GM21447 (cell line): ENCODE data around the gene IL17B.

Experiments used
- ATAC-seq: cut with Tn5 transposase; IDR thresholded peaks from one replicate; pipeline ENCODE4 v1.9.1; 2021; ENCODE audit not compliant: unreplicated experiment

The IL17B gene

DNA sequence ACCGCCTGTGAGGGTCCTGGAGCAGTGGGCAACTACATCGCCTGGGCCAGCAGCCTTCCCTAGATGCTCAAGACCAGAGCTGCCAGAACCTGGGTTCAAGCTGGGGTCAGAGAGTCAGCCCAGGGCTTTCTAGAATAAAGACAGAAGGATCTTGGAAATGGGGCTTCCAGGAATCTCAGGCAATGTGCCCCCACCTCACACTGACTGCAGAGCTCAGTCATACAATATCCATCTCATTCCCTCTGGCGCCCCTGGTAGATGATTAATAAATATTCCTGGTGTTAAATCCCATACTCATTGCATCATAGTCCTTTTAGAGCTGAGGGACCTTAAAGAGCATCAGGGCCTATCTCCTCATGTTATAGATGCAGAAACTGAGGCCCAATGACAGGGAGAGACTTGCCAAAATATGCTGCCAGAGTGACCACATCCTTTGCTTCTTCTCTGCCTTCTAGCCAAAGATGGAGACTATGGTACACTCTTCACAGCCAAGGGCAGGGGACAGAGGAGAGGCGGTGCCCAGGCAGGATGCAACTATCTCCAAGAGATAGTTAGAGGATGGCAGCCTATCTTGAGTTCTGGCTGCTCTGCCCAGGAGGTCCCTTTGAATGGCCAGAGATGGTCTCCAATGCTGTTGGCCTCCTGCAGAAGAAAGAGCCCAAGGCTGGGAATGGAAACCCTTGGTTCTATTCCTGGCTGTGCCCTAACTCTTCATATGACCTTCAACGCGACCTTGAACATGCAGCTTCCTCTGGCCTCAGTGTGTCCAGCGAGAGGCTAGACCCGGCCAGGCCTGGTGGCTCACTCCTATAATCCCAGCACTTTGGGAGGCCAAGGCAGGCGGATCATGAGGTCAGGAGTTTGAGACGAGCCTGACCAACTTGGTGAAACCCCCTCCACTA is 36.2 kb upstream of the IL17B start:
- ATAC-seq = no peak

DNA sequence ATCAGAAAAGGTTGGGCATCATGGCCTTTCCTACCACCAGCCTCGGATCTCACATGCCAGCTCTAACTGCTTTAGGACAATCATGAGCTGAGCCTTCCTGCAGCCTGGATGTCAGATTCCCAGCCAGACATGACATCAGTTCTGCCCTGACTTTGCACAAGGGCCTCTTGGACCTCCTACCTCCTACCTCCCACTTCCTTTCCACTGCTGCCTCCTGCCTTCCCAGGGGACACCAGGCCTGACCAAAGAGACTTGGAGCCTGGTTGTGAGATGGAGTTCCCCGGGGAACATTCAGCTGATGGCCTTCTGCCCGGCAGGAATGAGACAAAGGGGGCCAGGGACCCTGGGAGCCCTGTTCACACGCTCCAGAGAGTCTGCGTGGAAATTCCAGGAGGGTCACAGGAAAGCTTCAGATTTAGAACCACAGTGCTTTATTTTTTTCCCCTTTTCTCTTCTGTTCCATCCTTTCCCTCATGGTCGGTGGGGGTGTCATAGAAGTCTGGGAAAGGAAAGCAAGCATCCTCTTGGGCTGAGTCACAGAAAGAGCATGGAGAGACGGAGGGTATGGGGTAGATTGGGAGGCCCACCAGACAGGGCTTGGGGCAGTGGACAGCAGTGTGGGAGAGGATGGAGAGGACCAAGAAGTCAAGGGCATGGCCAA is 35.4 kb upstream of the IL17B start:
- ATAC-seq = no peak

DNA sequence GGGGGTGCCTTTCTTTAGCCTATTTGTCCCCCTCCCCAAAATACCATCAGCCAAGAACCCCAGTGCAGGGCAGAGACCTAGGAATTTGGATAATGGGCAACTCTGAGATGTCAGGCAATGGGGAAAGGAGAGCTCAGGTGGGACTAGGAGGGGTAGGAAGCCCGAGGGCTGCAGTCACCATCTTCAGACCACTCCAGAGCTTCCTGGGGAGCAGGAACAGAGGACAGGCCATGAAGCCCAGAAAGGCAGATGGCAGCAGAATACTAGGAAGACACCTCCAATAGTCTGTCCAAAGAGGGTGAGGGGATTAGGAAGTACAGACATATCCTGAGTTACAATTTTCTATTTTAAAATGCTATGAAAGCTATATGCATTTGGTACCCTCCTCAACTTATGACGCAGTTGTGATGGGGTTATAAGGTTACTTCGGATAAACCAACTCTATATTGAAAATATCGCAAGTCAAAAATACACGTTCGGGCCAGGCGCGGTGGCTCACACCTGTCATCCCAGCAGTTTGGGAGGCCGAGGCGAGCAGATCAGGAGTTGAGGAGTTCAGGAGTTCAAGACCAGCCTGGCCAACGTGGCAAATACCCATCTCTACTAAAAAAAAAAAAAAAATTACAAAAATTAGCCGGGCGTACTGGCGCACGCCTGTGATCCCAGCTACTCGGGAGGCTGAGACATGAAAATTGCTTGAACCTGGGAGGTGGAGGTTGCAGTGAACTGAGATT is 34.6 kb upstream of the IL17B start:
- no peak for ATAC-seq

DNA sequence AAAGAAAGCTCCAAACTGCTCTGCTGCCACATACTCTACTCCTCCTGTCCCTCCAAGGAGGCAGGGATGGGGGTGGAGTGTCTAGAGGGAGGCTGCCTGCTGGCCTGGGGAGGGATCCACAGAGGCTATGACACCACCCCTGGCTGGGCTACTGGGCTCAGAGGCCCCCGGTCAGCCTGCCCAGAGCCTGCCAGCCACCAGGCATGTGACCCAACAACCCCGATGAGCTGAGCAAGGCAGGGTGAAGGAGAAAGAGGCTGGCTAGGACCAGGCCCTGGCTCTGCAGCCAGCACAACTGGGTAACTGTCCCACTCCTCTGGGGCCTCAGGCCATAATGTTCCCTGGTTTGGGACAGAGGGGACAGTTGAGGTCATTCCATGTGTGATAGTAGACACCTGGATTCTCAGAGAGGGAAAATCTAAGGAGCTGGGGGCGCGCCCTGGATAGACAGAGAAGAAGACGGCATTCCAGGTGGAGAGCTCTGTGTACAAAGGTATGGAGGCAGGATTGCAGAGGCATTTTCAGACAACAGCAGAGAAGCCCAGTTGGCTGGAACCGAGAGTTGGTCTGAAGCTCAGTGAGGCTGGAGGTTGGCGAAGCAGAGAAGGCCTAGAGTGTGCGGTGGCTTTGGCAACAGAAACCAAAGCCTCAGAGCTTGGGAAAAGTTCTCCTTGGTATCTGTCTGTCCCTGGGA is 33.8 kb upstream of the IL17B start:
- no peak for ATAC-seq

DNA sequence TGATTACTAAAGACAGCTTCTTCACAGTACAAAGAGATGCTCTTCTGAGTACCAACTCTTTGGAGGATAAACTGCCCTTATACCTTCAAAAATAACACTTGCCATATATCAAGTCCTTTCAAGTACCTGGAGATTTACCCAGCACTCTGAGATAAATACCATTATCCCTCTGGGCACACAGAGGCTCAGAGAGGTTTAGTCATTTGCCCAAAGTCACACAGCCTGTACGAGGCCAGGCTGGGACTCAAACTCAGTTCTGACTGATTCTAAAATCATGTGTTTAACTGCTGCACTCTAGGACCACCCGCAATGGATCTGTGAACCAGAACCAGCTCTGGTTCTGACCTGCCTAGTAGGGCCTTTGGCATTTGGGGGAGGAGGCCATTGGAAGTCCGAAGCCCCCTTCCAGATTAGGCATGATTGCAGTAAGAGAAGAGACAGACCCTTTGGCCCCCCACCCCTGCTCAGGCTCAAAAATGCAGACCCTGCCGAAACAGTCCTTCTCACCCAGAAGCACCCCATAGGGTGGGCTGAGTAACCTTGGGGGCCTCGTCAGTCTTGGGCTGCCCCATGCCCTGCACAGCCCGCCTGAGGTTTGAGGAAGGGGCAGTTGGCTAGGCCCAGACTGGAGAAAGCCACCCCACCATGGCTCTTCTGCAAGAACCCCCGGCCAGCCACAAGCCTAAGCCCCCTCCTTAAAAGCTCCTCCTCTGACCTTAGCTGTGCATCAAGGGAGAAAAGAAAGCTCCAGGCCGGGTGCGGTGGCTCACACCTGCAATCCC is 32.8 kb upstream of the IL17B start:
- no peak for ATAC-seq

DNA sequence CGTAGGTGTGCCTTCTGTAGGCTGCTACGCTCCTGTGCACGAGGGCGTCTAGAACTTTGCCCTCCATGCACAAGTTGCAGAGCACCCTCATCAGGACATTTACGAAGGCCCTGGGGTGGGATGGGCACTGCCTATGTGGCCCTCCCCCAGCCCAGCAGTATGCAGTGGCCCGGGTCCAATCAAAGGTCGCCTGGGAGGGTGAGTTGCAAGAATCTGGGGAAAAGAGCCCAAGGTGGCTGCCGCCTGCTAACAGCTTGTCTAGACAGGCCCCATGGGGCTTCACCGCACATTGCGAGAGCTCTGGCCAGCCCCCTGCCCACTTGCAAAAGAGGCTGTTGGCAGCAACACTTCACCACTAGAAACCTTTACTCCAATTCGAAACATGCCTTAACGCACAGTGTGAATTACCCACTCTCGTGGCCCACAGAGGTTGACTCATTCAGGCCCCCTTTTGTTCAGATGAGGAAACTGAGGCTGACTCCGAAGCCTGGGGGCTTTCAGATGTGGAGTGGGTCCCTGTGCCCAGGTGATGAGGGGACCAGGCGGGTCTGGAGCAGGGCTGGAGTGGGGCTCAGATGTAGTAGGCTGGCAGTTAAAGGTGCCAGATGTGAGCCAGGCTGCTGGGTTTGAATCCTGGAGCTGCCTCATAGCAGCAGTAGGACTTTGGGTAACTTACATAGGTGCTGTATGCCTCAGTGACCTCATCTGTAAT is 31.8 kb upstream of the IL17B start:
- no peak for ATAC-seq

DNA sequence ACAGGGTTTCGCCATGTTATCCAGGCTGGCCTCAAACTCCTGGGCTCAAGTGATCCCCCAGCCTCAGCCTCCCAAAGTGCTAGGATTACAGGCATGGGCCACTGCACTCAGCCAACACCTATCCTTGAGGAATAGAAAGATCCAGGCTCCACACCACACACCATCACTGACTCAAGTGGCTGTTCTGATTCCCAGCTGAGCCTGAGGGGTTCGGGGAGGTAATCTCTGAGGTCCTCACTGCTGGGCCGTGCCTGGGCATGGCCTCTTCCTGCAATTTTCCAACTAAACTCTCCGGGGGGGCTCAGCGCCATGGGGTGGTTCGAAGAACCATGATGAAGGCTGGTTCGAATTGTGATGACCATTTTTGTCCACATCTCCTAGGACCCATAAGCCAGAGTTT is 31.0 kb upstream of the IL17B start:
- ATAC-seq = no peak

DNA sequence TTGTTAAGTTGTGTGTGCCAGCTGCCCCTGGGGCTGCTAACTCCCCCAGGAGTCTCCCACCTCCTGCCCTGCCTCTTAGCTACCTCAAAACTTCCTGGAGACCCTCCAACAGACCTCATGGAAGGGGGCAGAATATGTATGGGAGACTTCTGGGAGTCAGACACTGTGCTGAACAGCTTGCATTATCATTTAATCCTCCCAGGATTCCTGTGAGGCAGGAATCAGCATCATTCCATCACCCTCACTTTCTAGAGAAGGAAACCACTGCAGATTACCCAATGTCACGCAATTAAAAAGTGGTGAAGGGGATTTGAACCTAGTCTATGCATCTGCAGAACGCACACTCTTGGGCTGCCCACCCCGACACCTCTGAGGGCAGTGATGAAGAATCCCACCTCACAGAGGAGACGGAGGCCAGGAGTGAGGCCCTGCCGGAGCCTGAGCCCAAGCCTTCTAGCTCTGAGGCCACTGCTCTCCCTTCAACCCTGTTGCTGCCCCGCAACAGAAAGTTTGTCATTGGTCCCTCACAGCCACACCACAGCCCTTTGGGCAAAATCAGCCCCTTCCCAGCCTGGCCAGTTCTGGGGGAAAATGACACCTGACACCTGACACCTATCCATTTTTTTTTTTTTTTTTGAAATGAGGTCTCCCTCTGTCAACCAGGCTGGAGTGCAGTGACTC is 30.3 kb upstream of the IL17B start:
- no peak for ATAC-seq

DNA sequence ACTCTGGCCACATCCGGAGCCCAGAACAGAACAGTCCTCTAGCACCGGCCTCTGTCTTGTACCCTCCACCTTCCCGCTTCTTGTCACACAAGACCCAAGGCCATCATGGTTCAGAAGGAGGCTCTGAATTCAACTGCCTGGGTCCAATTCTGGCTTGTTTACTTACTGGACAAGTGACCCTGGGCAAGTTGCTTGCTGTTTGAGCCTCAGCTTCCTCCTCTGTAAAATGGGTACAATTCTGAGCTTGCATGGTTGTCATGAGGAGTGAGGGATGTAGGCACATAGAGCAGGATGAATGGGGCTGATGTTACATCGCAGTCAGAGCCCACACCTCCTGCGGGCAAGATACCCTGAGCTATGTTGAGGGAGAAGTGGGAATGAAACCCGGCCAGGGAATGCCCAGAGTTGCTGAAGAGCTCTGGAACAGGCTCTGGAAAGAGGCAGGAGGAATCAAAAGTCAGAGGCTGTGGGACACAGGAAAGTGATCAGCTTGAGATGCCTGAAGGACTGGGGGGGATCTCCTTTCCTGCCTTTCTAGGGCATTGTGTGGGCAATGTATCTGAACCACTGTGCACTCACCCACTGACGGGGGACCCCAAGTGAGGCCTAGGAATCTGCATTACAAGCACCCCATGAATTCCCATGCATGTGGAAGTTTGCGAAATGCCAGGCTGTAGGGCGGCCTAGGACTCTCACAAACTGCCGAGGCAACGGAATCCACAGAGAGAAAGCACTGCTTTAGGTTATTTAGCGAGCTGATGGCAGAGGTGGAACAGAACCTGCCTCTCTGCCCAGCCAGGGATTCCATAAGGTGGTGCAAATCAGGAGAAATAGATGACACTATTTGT is 29.4 kb upstream of the IL17B start:
- no peak for ATAC-seq

DNA sequence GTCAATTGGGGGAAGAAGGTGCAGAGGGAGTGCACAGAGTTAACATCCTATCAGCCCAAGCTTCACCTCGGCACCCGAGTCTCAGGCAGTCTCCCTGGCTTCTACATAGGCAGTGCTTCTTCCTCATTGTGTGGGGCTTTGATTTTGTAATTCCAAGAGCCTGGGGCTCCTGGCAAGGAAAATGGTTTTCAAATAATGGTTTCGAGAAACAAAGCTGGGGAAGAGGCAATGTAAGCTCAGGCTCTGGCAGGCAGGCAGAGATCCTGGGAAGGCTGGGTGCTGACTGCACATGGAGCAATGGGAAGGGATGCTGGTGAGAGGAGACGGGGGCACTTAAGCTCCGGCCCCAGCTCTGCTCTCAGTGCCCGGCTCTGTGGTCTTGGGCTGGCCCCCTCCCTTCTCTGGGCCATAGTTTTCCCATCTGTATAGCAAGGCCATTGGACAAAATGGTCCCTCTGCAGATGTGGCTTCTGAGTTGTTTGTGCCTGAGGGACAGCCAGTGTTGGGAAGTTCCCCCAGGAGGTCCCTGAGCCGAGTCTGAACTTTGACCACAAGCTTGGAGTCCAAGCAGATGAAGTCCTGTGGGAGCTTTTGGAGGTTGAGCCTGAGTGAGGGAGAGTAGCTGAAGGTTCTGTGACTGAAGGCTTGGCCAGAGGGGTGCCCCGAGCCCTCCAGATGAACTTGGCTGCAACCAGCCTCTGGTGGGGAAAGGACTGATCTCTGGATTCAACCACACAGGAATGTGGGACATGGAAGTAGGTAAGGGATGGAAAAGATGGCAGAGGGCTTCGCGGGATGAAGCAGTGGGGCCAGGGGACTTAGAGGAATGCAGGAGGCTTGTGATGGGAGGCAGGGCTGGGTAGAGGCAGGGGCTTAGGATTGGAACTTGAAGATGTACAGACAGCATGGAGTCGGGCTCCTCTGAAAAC is 28.5 kb upstream of the IL17B start:
- ATAC-seq = no peak

DNA sequence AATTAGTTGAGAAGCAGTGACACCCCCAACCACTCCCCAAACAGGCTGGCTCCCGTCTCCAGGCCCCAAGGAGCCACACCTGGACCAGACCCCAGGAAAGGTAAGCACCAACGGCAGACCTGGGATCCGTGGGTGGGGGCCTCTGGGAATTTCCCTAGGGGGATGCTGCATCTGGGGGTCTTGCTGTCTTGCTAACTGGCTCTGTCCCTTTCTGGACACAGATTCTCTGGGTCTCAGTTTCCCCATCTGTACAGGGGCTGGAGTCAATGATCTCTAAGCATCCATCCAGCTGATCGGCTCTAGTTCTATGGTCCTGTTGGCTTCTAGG is 27.9 kb upstream of the IL17B start:
- no peak for ATAC-seq

DNA sequence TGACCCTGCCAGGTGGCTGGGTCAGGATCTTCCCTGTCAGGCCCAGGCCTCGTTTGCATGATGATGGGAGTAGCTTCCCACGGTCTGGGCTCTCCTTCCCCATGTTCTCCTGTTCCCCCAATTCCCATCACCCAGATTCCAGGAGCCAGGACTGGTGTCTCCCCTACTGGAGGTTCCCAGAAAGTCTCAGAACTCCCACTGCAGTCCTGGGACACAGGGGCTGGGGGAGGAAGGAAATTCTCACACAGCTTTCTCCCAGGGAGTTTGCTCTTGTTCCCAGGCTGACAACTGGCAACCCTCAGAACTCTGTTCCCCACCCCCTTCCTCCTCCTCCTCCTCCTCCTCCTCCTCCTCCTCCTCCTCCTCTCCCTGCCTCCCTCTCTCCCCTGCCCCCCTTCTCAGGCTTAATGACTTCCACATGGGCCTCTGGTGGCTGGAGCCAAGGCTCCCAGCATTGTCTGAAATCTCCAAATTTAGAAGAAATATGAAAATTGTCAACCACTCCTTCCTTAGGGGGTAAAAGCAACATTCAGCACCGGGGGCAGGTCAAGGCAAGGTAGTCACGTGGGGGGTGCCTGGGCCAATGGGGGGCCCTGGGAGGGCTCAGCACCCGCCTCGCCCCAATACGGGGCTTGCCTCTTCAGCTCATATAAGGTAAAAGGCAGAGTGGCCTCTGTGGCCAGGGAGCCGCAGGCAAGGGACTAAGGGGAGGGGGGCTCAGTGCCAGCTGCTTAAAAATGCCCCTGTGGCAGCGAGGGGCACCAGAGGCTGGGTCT is 27.3 kb upstream of the IL17B start:
- no peak for ATAC-seq

DNA sequence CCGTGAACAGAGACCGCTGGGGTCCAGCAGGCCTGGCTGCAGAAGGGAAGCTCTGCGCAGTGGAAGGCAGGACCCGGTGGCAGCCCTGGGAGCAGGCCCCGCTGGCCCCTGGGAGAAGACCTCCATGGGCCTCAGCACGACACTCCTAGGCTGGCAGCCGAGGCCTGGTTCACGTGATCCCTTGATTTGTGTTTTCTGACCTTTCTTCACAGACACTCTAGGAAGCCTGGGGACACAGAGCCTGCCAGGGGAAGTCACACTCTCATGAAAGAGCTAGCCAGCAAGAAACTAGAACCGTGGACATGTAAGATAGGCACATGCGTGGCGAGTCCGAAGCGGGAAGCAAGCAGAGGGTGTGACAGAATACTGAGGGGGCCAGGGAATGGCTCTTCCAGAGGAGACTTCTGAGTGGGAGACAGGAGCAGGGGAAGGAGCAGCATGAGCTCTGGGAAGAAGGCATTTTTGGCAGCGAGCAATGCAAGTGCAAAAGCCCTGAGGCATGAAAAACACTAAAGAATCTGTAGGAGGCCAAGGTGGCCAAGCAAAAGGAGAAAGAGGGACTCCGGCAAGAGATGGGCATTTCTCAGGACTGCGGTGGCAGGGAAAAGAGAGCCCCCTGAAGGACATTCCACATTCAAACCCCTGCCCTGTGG is 26.6 kb upstream of the IL17B start:
- ATAC-seq = no peak

DNA sequence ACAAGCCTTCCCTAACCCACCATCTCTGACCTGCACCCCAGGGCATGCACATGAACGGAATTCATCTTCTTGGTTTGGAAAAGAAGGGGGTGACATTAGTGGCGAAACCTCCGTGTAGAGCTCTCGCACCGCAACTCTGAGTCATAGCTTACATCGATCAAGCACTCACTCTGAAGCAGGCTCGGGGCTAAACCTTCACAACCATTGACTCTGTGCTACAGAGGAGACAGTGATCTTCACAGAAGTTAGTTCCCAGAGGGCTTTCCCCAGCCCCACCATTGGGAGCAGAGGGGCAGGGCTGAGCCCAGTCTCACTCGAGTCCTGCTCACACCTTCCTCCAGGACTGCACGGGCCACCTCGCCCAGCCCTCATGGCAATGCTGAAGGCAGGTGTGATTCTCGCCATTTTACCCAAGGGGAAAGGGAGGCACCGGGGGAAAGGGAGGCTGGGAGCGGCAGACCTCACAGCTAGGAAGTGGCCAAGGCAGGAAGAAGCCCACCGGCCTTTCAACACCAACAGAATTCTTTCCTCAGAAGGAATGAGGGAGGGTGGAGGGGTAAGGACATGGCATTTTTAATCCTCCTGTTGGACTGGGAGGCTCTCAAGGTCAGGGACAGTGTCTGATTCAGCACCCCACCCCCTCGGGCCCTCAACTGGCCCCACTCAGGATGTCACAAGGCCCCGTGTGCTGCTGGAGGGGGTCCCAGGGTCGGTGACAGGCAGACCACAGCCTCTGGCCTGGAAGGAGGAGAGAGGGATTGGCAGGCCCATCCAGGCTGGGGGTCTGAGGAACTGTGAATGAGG is 25.9 kb upstream of the IL17B start:
- ATAC-seq = no peak
